Measurements from ENCODE around the gene STX11. TPM values are rescaled to one million over a fixed set of nuclear protein-coding genes. Genes with fewer than 3 reads are reported as not detected.

STX11 gene
- not detected for polyA plus RNA-seq (2013, experiment 1 of 4)
- polyA plus RNA-seq (2013, experiment 2 of 4): not detected
- polyA plus RNA-seq (2013, experiment 3 of 4): not detected
- 0.12 TPM for polyA plus RNA-seq (2013, experiment 4 of 4)

DNA sequence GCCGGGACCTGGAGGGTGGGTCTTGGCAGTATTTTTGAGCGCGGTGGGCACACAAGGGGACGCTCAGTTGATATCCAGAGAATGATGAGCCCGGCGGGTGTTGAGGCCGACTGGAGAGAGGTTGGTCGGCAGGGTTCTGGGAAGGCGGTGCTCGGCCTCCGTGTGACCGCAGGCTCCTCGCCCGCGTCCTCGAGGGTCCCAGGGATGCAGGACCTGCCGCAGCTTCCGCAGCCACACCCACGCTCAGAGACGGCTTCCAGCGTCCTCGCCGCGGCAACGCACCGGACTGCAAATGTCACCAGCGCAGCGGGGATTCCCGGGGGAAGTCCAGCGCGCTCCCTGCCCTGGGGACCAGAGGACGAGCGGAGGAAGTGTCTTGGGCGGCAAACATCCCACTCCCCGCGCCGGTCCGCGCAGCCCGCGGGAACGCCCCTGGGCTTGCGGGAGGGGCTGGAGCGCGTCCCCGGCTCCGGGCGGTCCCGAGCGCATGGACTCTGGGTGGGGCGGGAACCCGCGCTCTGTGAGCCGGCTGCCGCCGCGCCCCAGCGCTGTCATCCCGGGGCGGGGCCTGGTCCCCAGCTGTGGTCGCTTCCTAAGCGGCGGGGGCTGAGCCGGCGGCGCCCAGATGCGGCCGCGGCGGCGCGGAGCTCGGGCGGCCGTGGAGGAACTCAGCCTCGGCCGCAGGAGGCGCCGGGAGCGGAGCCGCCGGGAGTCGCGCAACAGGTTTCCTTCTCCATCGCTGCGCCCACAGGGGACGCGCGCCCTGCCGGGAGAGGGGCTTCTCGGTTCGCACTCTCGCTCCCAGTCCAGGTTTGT, at the start of gene STX11:
STX11 (plus strand) TSS at position 624 of the 816 bp plus-strand sequence. CDS start 36,111 bp downstream, outside the sequence.
- Histone ChIP-seq H3K9me3 (ENCODE audit: control insufficient read depth, low read length) (no peaks in the 10 kb centered on the region), H3K27me3 (ENCODE audit: control insufficient read depth, insufficient read depth, low read length, poor library complexity, severe bottlenecking) (peaks cover 59% of the 10 kb centered on the region), H3K4me3 (ENCODE audit: insufficient read depth, low read depth, low read length) (peak within 1 kb of the TSS; percentile 61), H3K27ac (ENCODE audit: insufficient read depth, low read depth, low read length, poor library complexity, severe bottlenecking) (no peak within 1 kb of the TSS), H3K4me1 (ENCODE audit: control insufficient read depth, insufficient read depth, low read length) (no peaks in the 10 kb centered on the region), H3K36me3 (ENCODE audit: control insufficient read depth, insufficient read depth, low read length) (no peaks in the 10 kb centered on the region)
- WGBS, 2 experiments: 1% methylated on average over 93 of the region's 93 CpGs

GRCh38 chr6:144103026-144103563, 47.2 kb upstream of the STX11 start:
- no peak overlapping the region for H3K27ac ChIP-seq (ENCODE audit: insufficient read depth, low read depth, low read length, poor library complexity, severe bottlenecking)
- 84% methylated on average over 2 to 3 of the region's 4 CpGs for WGBS, 2 experiments
- no peak overlapping the region for H3K4me3 ChIP-seq (ENCODE audit: insufficient read depth, low read depth, low read length)
- H3K36me3 ChIP-seq (ENCODE audit: control insufficient read depth, insufficient read depth, low read length): no peaks in the 10 kb centered on the region
- H3K27me3 ChIP-seq (ENCODE audit: control insufficient read depth, insufficient read depth, low read length, poor library complexity, severe bottlenecking): no peaks in the 10 kb centered on the region
- H3K9me3 ChIP-seq (ENCODE audit: control insufficient read depth, low read length): no peaks in the 10 kb centered on the region
- no peaks in the 10 kb centered on the region for H3K4me1 ChIP-seq (ENCODE audit: control insufficient read depth, insufficient read depth, low read length)

DNA sequence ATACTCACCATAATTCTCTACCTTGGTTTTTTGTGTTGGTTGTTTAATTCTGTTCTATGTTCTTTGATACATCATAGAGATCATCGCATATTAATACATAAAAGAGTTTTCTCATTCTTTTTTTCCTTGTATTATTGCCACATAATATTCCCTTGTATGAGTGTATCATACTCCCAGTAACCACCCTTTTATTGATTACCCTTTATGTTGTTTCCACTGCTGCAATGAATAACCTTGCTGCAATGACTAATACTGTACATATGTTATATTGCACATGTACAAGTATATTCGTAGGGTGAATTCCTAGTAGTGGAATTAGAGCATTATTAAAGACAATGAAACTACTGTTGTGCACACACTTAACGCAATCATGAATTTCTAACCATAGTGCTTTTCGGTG, 45.8 kb upstream of the STX11 start:
- 71 to 100% methylated on average over 1 to 4 of the region's 4 CpGs for WGBS, 2 experiments

GRCh38 chr6:144104898-144105487, 45.3 kb upstream of the STX11 start:
- no peaks in the 10 kb centered on the region for H3K27me3 ChIP-seq (ENCODE audit: control insufficient read depth, insufficient read depth, low read length, poor library complexity, severe bottlenecking)
- no peaks in the 10 kb centered on the region for H3K4me1 ChIP-seq (ENCODE audit: control insufficient read depth, insufficient read depth, low read length)
- no peak overlapping the region for H3K27ac ChIP-seq (ENCODE audit: insufficient read depth, low read depth, low read length, poor library complexity, severe bottlenecking)
- H3K36me3 ChIP-seq (ENCODE audit: control insufficient read depth, insufficient read depth, low read length): no peaks in the 10 kb centered on the region
- no peaks in the 10 kb centered on the region for H3K9me3 ChIP-seq (ENCODE audit: control insufficient read depth, low read length)
- no peak overlapping the region for H3K4me3 ChIP-seq (ENCODE audit: insufficient read depth, low read depth, low read length)
- 21 to 25% methylated on average over 2 of the region's 2 CpGs for WGBS, 2 experiments

More for the DNA sequence above, 45.8 kb upstream of the STX11 start:
- Histone ChIP-seq H3K4me1 (ENCODE audit: control insufficient read depth, insufficient read depth, low read length) (no peaks in the 10 kb centered on the region), H3K27ac (ENCODE audit: insufficient read depth, low read depth, low read length, poor library complexity, severe bottlenecking) (no peak overlapping the region), H3K36me3 (ENCODE audit: control insufficient read depth, insufficient read depth, low read length) (no peaks in the 10 kb centered on the region), H3K27me3 (ENCODE audit: control insufficient read depth, insufficient read depth, low read length, poor library complexity, severe bottlenecking) (no peaks in the 10 kb centered on the region), H3K4me3 (ENCODE audit: insufficient read depth, low read depth, low read length) (no peak overlapping the region), H3K9me3 (ENCODE audit: control insufficient read depth, low read length) (no peaks in the 10 kb centered on the region)

DNA sequence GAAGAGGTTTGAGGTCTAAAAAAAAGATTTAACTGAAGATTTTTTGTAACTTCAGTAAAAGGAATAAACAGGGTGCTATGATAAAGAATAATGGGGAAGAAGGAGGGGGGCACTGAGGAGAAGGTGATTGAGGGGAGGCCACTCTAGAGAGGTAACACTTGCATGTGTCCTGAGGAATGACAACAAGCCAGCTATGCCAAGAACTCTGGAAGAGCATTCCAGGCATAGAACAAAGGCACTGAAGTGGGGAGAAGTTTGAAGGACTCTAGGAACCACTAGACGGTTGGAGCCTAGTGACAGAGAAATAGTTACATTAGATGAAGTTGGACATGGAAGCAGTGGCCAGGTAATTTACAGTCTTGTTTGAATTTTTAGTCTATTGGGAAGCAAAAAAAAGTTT, 44.1 kb upstream of the STX11 start:
- Histone ChIP-seq H3K4me1 (ENCODE audit: control insufficient read depth, insufficient read depth, low read length) (no peaks in the 10 kb centered on the region), H3K27ac (ENCODE audit: insufficient read depth, low read depth, low read length, poor library complexity, severe bottlenecking) (no peak overlapping the region), H3K27me3 (ENCODE audit: control insufficient read depth, insufficient read depth, low read length, poor library complexity, severe bottlenecking) (no peaks in the 10 kb centered on the region), H3K36me3 (ENCODE audit: control insufficient read depth, insufficient read depth, low read length) (no peaks in the 10 kb centered on the region), H3K4me3 (ENCODE audit: insufficient read depth, low read depth, low read length) (no peak overlapping the region), H3K9me3 (ENCODE audit: control insufficient read depth, low read length) (no peaks in the 10 kb centered on the region)
- 81 to 83% methylated on average over 1 of the region's 1 CpG for WGBS, 2 experiments

DNA sequence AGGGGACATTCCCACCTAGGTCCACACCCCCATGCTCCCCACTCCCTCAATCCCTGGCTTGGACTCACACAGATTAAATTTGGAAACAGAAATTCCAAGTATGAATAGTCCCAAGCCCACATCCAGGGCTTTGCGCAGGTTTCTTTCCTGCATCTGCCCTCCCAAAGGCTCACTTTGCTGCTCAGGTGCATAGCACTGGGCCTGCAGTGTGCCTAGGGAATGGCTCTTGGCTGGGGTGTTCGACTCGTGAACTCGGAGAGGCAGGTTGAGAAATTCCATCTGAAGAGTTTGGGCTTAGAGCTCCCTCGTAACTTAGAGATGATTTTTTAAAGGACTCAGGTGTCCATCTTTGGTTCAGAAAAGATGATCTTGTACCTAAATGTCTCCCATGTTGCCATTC, 40.1 kb upstream of the STX11 start:
- Histone ChIP-seq H3K4me3 (ENCODE audit: insufficient read depth, low read depth, low read length) (no peak overlapping the region), H3K4me1 (ENCODE audit: control insufficient read depth, insufficient read depth, low read length) (no peaks in the 10 kb centered on the region), H3K27ac (ENCODE audit: insufficient read depth, low read depth, low read length, poor library complexity, severe bottlenecking) (no peak overlapping the region), H3K27me3 (ENCODE audit: control insufficient read depth, insufficient read depth, low read length, poor library complexity, severe bottlenecking) (no peaks in the 10 kb centered on the region), H3K9me3 (ENCODE audit: control insufficient read depth, low read length) (no peaks in the 10 kb centered on the region), H3K36me3 (ENCODE audit: control insufficient read depth, insufficient read depth, low read length) (no peaks in the 10 kb centered on the region)
- 94 to 96% methylated on average over 5 of the region's 5 CpGs for WGBS, 2 experiments

- no peaks in the 10 kb centered on the region for H3K9me3 ChIP-seq (ENCODE audit: control insufficient read depth, low read length)
- H3K4me1 ChIP-seq (ENCODE audit: control insufficient read depth, insufficient read depth, low read length): no peaks in the 10 kb centered on the region
- no peak overlapping the region for H3K27ac ChIP-seq (ENCODE audit: insufficient read depth, low read depth, low read length, poor library complexity, severe bottlenecking)
- WGBS, 2 experiments: 94 to 97% methylated on average over 6 of the region's 6 CpGs
- no peaks in the 10 kb centered on the region for H3K36me3 ChIP-seq (ENCODE audit: control insufficient read depth, insufficient read depth, low read length)
- H3K4me3 ChIP-seq (ENCODE audit: insufficient read depth, low read depth, low read length): no peak overlapping the region
- H3K27me3 ChIP-seq (ENCODE audit: control insufficient read depth, insufficient read depth, low read length, poor library complexity, severe bottlenecking): no peaks in the 10 kb centered on the region
These were observed 37.0 kb upstream of the STX11 start for GRCh38 chr6:144113366-144113765.

DNA sequence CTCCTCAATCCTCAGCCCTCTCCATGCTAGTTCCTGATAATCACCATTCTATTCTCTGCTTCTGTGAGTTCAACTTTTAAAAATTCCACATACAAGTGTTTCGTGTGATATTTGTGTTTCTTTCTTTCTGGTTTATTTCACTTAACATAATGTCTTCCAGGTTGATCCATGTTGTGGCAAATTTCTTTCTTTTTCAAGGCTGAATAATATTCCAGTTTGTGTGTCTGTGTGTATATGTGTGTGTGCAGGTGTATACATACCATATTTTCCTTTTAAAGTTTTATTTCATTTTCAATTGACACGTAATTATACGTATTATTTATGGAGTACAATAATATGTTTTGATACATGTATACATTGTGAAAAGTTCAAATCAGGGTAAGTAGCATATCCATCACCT, 35.1 kb upstream of the STX11 start:
- Histone ChIP-seq H3K36me3 (ENCODE audit: control insufficient read depth, insufficient read depth, low read length) (no peaks in the 10 kb centered on the region), H3K27ac (ENCODE audit: insufficient read depth, low read depth, low read length, poor library complexity, severe bottlenecking) (no peak overlapping the region)
- 100% methylated on average over 1 of the region's 3 CpGs; no CpG with 5 or more reads in 1 of the 2 experiments for WGBS, 2 experiments

DNA sequence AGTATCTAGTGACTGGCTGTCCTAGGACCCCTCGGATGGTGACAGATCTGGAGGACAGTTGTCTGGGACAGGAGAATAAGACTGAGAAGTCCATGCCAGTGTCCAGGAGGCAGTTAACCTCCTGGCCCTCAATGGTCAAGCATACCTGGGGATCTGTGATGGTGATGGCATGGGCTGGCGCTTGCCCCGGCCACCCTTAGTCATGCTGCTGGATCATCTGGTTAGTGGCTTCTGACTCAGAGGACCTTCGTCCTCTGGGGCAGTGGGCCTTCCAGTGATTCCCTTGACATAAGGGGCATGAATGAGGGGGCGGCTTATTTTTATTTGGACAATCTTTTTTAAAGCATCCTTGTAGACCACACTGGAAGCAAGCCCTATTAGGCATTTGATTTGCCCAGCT, 30.9 kb upstream of the STX11 start:
- Histone ChIP-seq H3K4me1 (ENCODE audit: control insufficient read depth, insufficient read depth, low read length) (no peaks in the 10 kb centered on the region), H3K27ac (ENCODE audit: insufficient read depth, low read depth, low read length, poor library complexity, severe bottlenecking) (no peak overlapping the region), H3K9me3 (ENCODE audit: control insufficient read depth, low read length) (no peaks in the 10 kb centered on the region), H3K27me3 (ENCODE audit: control insufficient read depth, insufficient read depth, low read length, poor library complexity, severe bottlenecking) (no peaks in the 10 kb centered on the region), H3K36me3 (ENCODE audit: control insufficient read depth, insufficient read depth, low read length) (no peaks in the 10 kb centered on the region), H3K4me3 (ENCODE audit: insufficient read depth, low read depth, low read length) (no peak overlapping the region)
- 94 to 96% methylated on average over 5 of the region's 5 CpGs for WGBS, 2 experiments

More for the DNA sequence above, 35.1 kb upstream of the STX11 start:
- no peaks in the 10 kb centered on the region for H3K27me3 ChIP-seq (ENCODE audit: control insufficient read depth, insufficient read depth, low read length, poor library complexity, severe bottlenecking)
- H3K9me3 ChIP-seq (ENCODE audit: control insufficient read depth, low read length): no peaks in the 10 kb centered on the region
- no peak overlapping the region for H3K4me3 ChIP-seq (ENCODE audit: insufficient read depth, low read depth, low read length)
- H3K4me1 ChIP-seq (ENCODE audit: control insufficient read depth, insufficient read depth, low read length): no peaks in the 10 kb centered on the region

DNA sequence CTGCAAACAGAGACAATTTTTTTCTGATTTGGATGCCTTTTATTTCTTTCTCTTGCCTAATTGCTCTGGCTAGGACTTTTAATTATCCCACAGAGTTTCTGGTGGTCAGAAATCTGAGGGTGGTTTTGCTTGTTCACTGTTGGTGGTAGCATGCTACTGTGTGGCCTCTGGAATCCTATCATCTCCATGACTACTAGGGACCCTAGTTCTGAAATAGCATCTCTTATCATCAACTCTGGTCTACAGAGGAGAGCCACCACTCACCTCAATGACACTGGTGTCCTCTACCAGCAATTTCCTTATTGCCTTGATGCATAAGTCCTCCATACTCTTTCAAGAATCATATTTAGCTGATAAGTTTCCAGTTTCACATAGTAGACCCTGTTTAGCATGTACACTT, 27.5 kb upstream of the STX11 start:
- no peak overlapping the region for H3K4me3 ChIP-seq (ENCODE audit: insufficient read depth, low read depth, low read length)
- H3K27me3 ChIP-seq (ENCODE audit: control insufficient read depth, insufficient read depth, low read length, poor library complexity, severe bottlenecking): no peaks in the 10 kb centered on the region

More for the DNA sequence above, 27.5 kb upstream of the STX11 start:
- no peaks in the 10 kb centered on the region for H3K9me3 ChIP-seq (ENCODE audit: control insufficient read depth, low read length)
- no peaks in the 10 kb centered on the region for H3K4me1 ChIP-seq (ENCODE audit: control insufficient read depth, insufficient read depth, low read length)
- no peaks in the 10 kb centered on the region for H3K36me3 ChIP-seq (ENCODE audit: control insufficient read depth, insufficient read depth, low read length)
- no peak overlapping the region for H3K27ac ChIP-seq (ENCODE audit: insufficient read depth, low read depth, low read length, poor library complexity, severe bottlenecking)

Measured in ectodermal cell (in vitro differentiated cells).